Natural killer cell (primary cell): ENCODE data around the gene ZSWIM6. TPM values are rescaled to one million over a fixed set of nuclear protein-coding genes. Genes with fewer than 3 reads are reported as not detected.

Source experiments
- ATAC-seq, 3 donors: fragments of 150-1000 bp in 2 of 3; fragments of 200-7000 bp in 1 of 3; cut with Tn5 transposase; 1 replicate in 1 of 3; 2 replicates in 2 of 3; pipeline ENCODE4 v1.10.0; 2021; ENCODE audit warnings: mild to moderate bottlenecking in 2 of 3, moderate library complexity in 2 of 3
- DNase-seq, 2 donors: peaks; one replicate each; pipeline versions ENCODE4 v3.0.0 to v3.0.0-alpha.2; 2013 to 2021; ENCODE audit warnings: mixed read lengths in 1 of 2
- H3K27ac ChIP-seq: one replicate; pipeline ENCODE4 v1.5.1; 2013; ENCODE audit warnings: mild to moderate bottlenecking, low read length
- H3K27me3 ChIP-seq: one replicate; pipeline ENCODE4 v1.6.1; 2013; ENCODE audit warnings: low read length; ENCODE audit not compliant: control insufficient read depth, insufficient read depth
- H3K36me3 ChIP-seq: one replicate; pipeline ENCODE4 v1.6.1; 2013; ENCODE audit warnings: low read length; ENCODE audit not compliant: control insufficient read depth, insufficient read depth
- H3K4me1 ChIP-seq: one replicate; pipeline ENCODE4 v1.6.1; 2013; ENCODE audit warnings: low read length; ENCODE audit not compliant: control insufficient read depth, insufficient read depth
- H3K4me3 ChIP-seq: one replicate; pipeline ENCODE4 v1.5.1; 2013; ENCODE audit warnings: low read length
- H3K9me3 ChIP-seq: one replicate; pipeline ENCODE4 v1.6.1; 2013; ENCODE audit warnings: low read length; ENCODE audit not compliant: control insufficient read depth, insufficient read depth
- H3K27ac Mint-ChIP-seq, 2 donors: one replicate each; pipeline ENCODE4 v1.8.0; 2022; ENCODE audit warnings: mild to moderate bottlenecking in 2 of 2, mixed read lengths in 2 of 2, moderate library complexity in 1 of 2
- H3K27me3 Mint-ChIP-seq, 2 donors: one replicate each; pipeline ENCODE4 v1.8.0; 2022; ENCODE audit warnings: low read depth in 2 of 2, mixed read lengths in 2 of 2
- H3K36me3 Mint-ChIP-seq: one replicate; pipeline ENCODE4 v1.8.0; 2022; ENCODE audit warnings: mixed read lengths
- H3K4me1 Mint-ChIP-seq, 2 donors: one replicate each; pipeline ENCODE4 v1.8.0; 2022; ENCODE audit warnings: mixed read lengths in 2 of 2
- H3K4me3 Mint-ChIP-seq: one replicate; pipeline ENCODE4 v1.8.0; 2022; ENCODE audit warnings: mild to moderate bottlenecking, moderate library complexity, mixed read lengths
- H3K9me3 Mint-ChIP-seq, 2 donors: one replicate each; pipeline ENCODE4 v1.8.0; 2022; ENCODE audit warnings: mixed read lengths in 2 of 2
- CTCF ChIP-seq: fragments of 200-600 bp; IDR thresholded peaks from one replicate; pipeline ENCODE4 v1.8.0; 2022; ENCODE audit warnings: antibody characterized with exemption
- WGBS: methylation state at CpG from one replicate; pipeline ENCODE4 v1.1.7; 2013; ENCODE audit warnings: missing lambda C conversion rate; ENCODE audit not compliant: insufficient coverage; 5-methylcytosine and 5-hydroxymethylcytosine counted together
- intact Hi-C: fragments of 100-400 bp; cut with micrococcal nuclease; formaldehyde crosslinking; loops from one replicate; pipeline ENCODE4 v1.14.2; 2022
- total RNA-seq, 4 donors: library from RNA; stranded (reverse); fragments of 120-200 nt in 1 of 4; gene quantifications; one replicate each; pipeline versions ENCODE4 v1.2.3 to v1.2.4, GENCODE V29; 2013 to 2022

The ZSWIM6 gene
- total RNA-seq, 3 donors from 2014 or later (not counting 1 experiment from before 2014, with no cell fraction given), result 8.7 to 11.4 (median 10.5) TPM

- Mint-ChIP-seq H3K27ac (no peak overlapping the region), H3K27me3 (no peaks in the 10 kb centered on the region), H3K36me3 (no peaks in the 10 kb centered on the region), H3K9me3 (no peaks in the 10 kb centered on the region), H3K4me3 (no peak overlapping the region), H3K4me1 (no peaks in the 10 kb centered on the region)
- intact Hi-C loops, result no loop called here
- H3K27me3 ChIP-seq, result no peaks in the 10 kb centered on the region
- no peak overlapping the region for H3K4me3 ChIP-seq
- no peak for TF ChIP-seq CTCF
- no peaks in the 10 kb centered on the region for H3K36me3 ChIP-seq
- no peak overlapping the region for H3K27ac ChIP-seq
- H3K4me1 ChIP-seq, result no peaks in the 10 kb centered on the region
- DNase-seq (no peak), ATAC-seq (no peak)
- WGBS, result 91% methylated on average over 5 of the region's 5 CpGs
- H3K9me3 ChIP-seq, result no peaks in the 10 kb centered on the region
These were observed 45.5 kb upstream of the ZSWIM6 start for GRCh38 chr5:61286446-61287132.

- Histone ChIP-seq H3K9me3 (no peaks in the 10 kb centered on the region), H3K4me3 (no peak overlapping the region), H3K27me3 (no peaks in the 10 kb centered on the region), H3K4me1 (no peaks in the 10 kb centered on the region), H3K36me3 (no peaks in the 10 kb centered on the region), H3K27ac (no peak overlapping the region)
- no peaks in the 10 kb centered on the region for H3K36me3 Mint-ChIP-seq
- no peak for DNase-seq
- intact Hi-C loops, result no loop called here
- WGBS, result 94% methylated on average over 3 of the region's 3 CpGs
- no peak overlapping the region for H3K4me3 Mint-ChIP-seq
- H3K27ac Mint-ChIP-seq, result no peak overlapping the region
- TF ChIP-seq CTCF, result no peak
- H3K9me3 Mint-ChIP-seq, result no peaks in the 10 kb centered on the region
- no peaks in the 10 kb centered on the region for H3K4me1 Mint-ChIP-seq
- no peak for ATAC-seq
- H3K27me3 Mint-ChIP-seq, result no peaks in the 10 kb centered on the region
These were observed 44.6 kb upstream of the ZSWIM6 start for GRCh38 chr5:61287474-61287873.

- Mint-ChIP-seq H3K9me3 (no peaks in the 10 kb centered on the region), H3K27me3 (no peaks in the 10 kb centered on the region), H3K27ac (no peak overlapping the region), H3K36me3 (no peaks in the 10 kb centered on the region), H3K4me1 (no peaks in the 10 kb centered on the region), H3K4me3 (no peak overlapping the region)
- DNase-seq (no peak), ATAC-seq (no peak)
- Histone ChIP-seq H3K4me1 (no peaks in the 10 kb centered on the region), H3K27me3 (no peaks in the 10 kb centered on the region), H3K4me3 (no peak overlapping the region), H3K27ac (no peak overlapping the region), H3K9me3 (no peaks in the 10 kb centered on the region), H3K36me3 (no peaks in the 10 kb centered on the region)
- TF ChIP-seq CTCF, result no peak
- WGBS, result 97% methylated on average over 2 of the region's 2 CpGs
- intact Hi-C loops, result no loop called here
These were observed 42.8 kb upstream of the ZSWIM6 start for GRCh38 chr5:61289241-61289640.
